ENCODE results near the gene KRTAP10-2.

KRTAP10-2 gene

DNA sequence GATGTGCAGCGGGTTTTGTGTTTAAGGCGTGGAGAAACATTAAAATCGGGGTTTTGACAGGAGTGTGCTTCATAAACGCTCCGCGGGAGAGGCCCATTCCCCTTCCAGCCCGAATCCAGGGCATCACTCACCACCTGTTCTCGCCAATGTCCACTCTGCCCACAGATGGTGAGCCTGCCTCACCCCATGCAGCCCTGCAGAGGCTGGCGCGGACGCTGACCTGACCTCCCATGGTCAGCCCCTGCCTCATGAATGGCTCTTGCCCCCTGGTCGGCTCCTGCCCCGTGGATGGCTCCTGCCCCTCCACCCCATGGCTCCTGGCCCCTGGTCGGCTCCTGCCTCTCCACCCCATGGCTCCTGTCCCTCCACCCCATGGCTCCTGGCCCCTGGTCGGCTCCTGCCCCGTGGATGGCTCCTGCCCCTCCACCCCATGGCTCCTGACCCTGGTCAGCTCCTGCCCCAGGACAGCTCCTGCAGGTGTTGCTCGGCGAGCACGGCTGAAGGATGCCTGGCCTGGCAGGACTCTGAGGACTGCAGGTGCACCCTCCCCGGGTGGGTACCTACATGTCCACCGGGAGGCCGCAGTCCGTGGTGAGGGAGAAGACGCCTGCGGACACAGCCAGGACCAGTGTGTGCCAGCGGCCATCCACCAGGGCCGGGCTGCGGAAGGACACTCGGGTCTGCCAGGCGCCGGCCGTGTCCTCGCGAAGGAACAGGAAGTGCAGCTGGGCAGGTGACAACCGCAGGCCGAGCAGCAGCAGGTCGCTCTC, 18.0 kb downstream of the KRTAP10-2 start:
- Histone ChIP-seq H3K4me2 (ENCODE audit: low read length) (no peak overlapping the region), H3K9me3 (replicated peaks; ENCODE audit: low read length) (no peaks in the 10 kb centered on the region), H3K36me3 (ENCODE audit: insufficient read depth, low read length) (no peaks in the 10 kb centered on the region)

GRCh38 chr21:44532712-44533111, 18.6 kb downstream of the KRTAP10-2 start:
- H3K27me3 ChIP-seq (ENCODE audit: control insufficient read depth, insufficient read depth, low read length) = peaks cover 17% of the 10 kb centered on the region
- no peak overlapping the region for H3K4me3 ChIP-seq (ENCODE audit: low read length)
- H3K4me1 ChIP-seq (ENCODE audit: control insufficient read depth, insufficient read depth, low read length) = no peaks in the 10 kb centered on the region
- no peak overlapping the region for H3K4me2 ChIP-seq (ENCODE audit: low read length)
- no peaks in the 10 kb centered on the region for H3K9me3 ChIP-seq (replicated peaks; ENCODE audit: low read length)
- no peak overlapping the region for H3K9ac ChIP-seq (ENCODE audit: low read depth, low read length)
- H3K36me3 ChIP-seq (ENCODE audit: insufficient read depth, low read length) = no peaks in the 10 kb centered on the region

More for the DNA sequence above, 18.0 kb downstream of the KRTAP10-2 start:
- peaks cover 20% of the 10 kb centered on the region for H3K27me3 ChIP-seq (ENCODE audit: control insufficient read depth, insufficient read depth, low read length)
- H3K9ac ChIP-seq (ENCODE audit: low read depth, low read length) = no peak overlapping the region
- H3K4me3 ChIP-seq (ENCODE audit: low read length) = no peak overlapping the region
- no peaks in the 10 kb centered on the region for H3K4me1 ChIP-seq (ENCODE audit: control insufficient read depth, insufficient read depth, low read length)

GRCh38 chr21:44531606-44532564, 19.4 kb downstream of the KRTAP10-2 start:
- Histone ChIP-seq H3K4me3 (ENCODE audit: low read length) (no peak overlapping the region), H3K4me1 (ENCODE audit: control insufficient read depth, insufficient read depth, low read length) (no peaks in the 10 kb centered on the region), H3K9ac (ENCODE audit: low read depth, low read length) (no peak overlapping the region), H3K4me2 (ENCODE audit: low read length) (no peak overlapping the region), H3K9me3 (replicated peaks; ENCODE audit: low read length) (no peaks in the 10 kb centered on the region), H3K36me3 (ENCODE audit: insufficient read depth, low read length) (no peaks in the 10 kb centered on the region), H3K27me3 (ENCODE audit: control insufficient read depth, insufficient read depth, low read length) (peaks cover 9% of the 10 kb centered on the region)

- Histone ChIP-seq H3K9me3 (replicated peaks; ENCODE audit: low read length) (no peaks in the 10 kb centered on the region), H3K4me1 (ENCODE audit: control insufficient read depth, insufficient read depth, low read length) (no peaks in the 10 kb centered on the region), H3K27me3 (ENCODE audit: control insufficient read depth, insufficient read depth, low read length) (peaks cover 9% of the 10 kb centered on the region), H3K36me3 (ENCODE audit: insufficient read depth, low read length) (no peaks in the 10 kb centered on the region), H3K9ac (ENCODE audit: low read depth, low read length) (no peak overlapping the region), H3K4me2 (ENCODE audit: low read length) (no peak overlapping the region), H3K4me3 (ENCODE audit: low read length) (no peak overlapping the region)
These were observed 20.3 kb downstream of the KRTAP10-2 start for GRCh38 chr21:44530903-44531605.

- H3K4me1 ChIP-seq (ENCODE audit: control insufficient read depth, insufficient read depth, low read length) = no peaks in the 10 kb centered on the region
- H3K9me3 ChIP-seq (replicated peaks; ENCODE audit: low read length) = no peaks in the 10 kb centered on the region
- H3K36me3 ChIP-seq (ENCODE audit: insufficient read depth, low read length) = no peaks in the 10 kb centered on the region
- H3K9ac ChIP-seq (ENCODE audit: low read depth, low read length) = no peak overlapping the region
- peaks cover 7% of the 10 kb centered on the region for H3K27me3 ChIP-seq (ENCODE audit: control insufficient read depth, insufficient read depth, low read length)
- H3K4me2 ChIP-seq (ENCODE audit: low read length) = no peak overlapping the region
- no peak overlapping the region for H3K4me3 ChIP-seq (ENCODE audit: low read length)
These were observed 20.9 kb downstream of the KRTAP10-2 start for GRCh38 chr21:44530221-44530902.

GRCh38 chr21:44529503-44530125, 21.7 kb downstream of the KRTAP10-2 start:
- H3K9me3 ChIP-seq (replicated peaks; ENCODE audit: low read length) = no peaks in the 10 kb centered on the region
- H3K36me3 ChIP-seq (ENCODE audit: insufficient read depth, low read length) = no peaks in the 10 kb centered on the region
- H3K4me1 ChIP-seq (ENCODE audit: control insufficient read depth, insufficient read depth, low read length) = no peaks in the 10 kb centered on the region
- no peak overlapping the region for H3K4me2 ChIP-seq (ENCODE audit: low read length)
- H3K27me3 ChIP-seq (ENCODE audit: control insufficient read depth, insufficient read depth, low read length) = peaks cover 7% of the 10 kb centered on the region
- H3K4me3 ChIP-seq (ENCODE audit: low read length) = no peak overlapping the region
- H3K9ac ChIP-seq (ENCODE audit: low read depth, low read length) = no peak overlapping the region

- Histone ChIP-seq H3K4me1 (ENCODE audit: control insufficient read depth, insufficient read depth, low read length) (no peaks in the 10 kb centered on the region), H3K4me3 (ENCODE audit: low read length) (no peak overlapping the region), H3K9me3 (replicated peaks; ENCODE audit: low read length) (no peaks in the 10 kb centered on the region), H3K4me2 (ENCODE audit: low read length) (no peak overlapping the region), H3K9ac (ENCODE audit: low read depth, low read length) (no peak overlapping the region), H3K27me3 (ENCODE audit: control insufficient read depth, insufficient read depth, low read length) (peaks cover 7% of the 10 kb centered on the region), H3K36me3 (ENCODE audit: insufficient read depth, low read length) (no peaks in the 10 kb centered on the region)
These were observed 22.3 kb downstream of the KRTAP10-2 start for GRCh38 chr21:44529011-44529421.

DNA sequence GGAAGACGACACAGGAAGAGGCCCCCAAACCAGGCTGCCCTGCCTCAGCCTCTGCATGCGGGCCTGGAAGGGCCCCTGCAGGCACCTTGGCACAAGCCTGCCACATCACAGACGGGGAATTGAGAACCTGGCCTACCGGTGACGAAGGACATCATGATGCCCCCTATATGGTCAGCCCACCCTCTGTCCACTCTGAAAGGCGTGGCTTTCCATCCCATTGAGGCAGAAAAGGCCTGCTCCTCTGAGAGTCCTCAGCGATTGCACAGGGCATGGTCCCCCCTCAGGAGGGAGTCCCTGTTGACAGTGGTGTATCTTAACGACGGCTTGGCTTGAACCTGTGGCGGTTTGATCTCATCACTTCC, 22.7 kb downstream of the KRTAP10-2 start:
- H3K27me3 ChIP-seq (ENCODE audit: control insufficient read depth, insufficient read depth, low read length) = peaks cover 7% of the 10 kb centered on the region
- H3K4me3 ChIP-seq (ENCODE audit: low read length) = no peak overlapping the region
- H3K9ac ChIP-seq (ENCODE audit: low read depth, low read length) = no peak overlapping the region
- H3K4me1 ChIP-seq (ENCODE audit: control insufficient read depth, insufficient read depth, low read length) = no peaks in the 10 kb centered on the region
- H3K36me3 ChIP-seq (ENCODE audit: insufficient read depth, low read length) = no peaks in the 10 kb centered on the region
- H3K9me3 ChIP-seq (replicated peaks; ENCODE audit: low read length) = no peaks in the 10 kb centered on the region
- no peak overlapping the region for H3K4me2 ChIP-seq (ENCODE audit: low read length)

- no peak overlapping the region for H3K4me2 ChIP-seq (ENCODE audit: low read length)
- no peaks in the 10 kb centered on the region for H3K9me3 ChIP-seq (replicated peaks; ENCODE audit: low read length)
- H3K4me1 ChIP-seq (ENCODE audit: control insufficient read depth, insufficient read depth, low read length) = no peaks in the 10 kb centered on the region
- no peak overlapping the region for H3K9ac ChIP-seq (ENCODE audit: low read depth, low read length)
- no peaks in the 10 kb centered on the region for H3K36me3 ChIP-seq (ENCODE audit: insufficient read depth, low read length)
- H3K27me3 ChIP-seq (ENCODE audit: control insufficient read depth, insufficient read depth, low read length) = peaks cover 7% of the 10 kb centered on the region
- H3K4me3 ChIP-seq (ENCODE audit: low read length) = no peak overlapping the region
These were observed 23.2 kb downstream of the KRTAP10-2 start for GRCh38 chr21:44527983-44528633.

DNA sequence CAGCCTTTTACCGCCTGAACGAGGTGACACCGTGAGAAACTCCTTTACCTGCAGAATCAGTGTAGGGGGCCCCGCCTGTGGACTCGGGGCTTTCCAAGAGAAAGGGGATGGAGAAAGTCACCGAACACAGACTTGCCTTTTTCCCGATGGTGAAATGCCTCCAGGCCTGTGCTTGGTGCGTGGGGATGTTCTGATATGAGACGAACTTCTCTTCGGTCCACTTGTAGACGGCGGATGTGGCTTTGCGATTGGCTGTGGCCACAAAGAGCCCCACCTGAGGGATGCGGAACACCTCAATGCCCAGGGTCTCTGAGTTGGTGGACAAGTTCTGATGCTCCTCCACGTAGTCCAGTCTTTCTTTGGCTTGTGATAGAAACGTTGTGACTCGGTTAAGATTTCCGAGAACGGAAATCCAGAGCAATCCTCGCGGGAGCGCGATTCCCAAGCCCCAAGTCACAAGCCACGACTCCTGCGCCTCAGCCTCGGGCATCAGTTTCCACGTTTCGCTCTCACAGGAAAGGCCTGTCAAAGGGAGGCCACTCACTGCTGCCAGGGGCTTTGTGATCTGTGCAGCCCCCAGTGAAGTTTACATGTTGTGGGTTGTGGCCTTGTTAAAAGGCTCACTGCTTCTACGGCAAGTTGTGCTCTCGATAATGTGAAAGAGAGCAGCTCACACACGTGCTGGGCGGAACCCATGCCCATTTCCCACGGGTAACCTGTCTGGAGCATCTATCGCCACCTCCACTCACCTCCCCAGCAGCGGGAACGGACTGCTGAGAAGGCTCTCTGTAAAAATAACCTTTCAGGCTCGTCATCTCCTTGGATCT, 23.9 kb downstream of the KRTAP10-2 start:
- H3K36me3 ChIP-seq (ENCODE audit: insufficient read depth, low read length) = no peaks in the 10 kb centered on the region
- H3K4me2 ChIP-seq (ENCODE audit: low read length) = no peak overlapping the region
- H3K4me1 ChIP-seq (ENCODE audit: control insufficient read depth, insufficient read depth, low read length) = no peaks in the 10 kb centered on the region
- H3K9ac ChIP-seq (ENCODE audit: low read depth, low read length) = no peak overlapping the region
- H3K9me3 ChIP-seq (replicated peaks; ENCODE audit: low read length) = peaks cover under 1% of the 10 kb centered on the region
- H3K27me3 ChIP-seq (ENCODE audit: control insufficient read depth, insufficient read depth, low read length) = peaks cover 7% of the 10 kb centered on the region
- no peak overlapping the region for H3K4me3 ChIP-seq (ENCODE audit: low read length)

All from skeletal muscle satellite cell (primary cell).